HepG2 (cell line): Measurements from ENCODE around the gene AAR2.

ENCODE experiments used
- FOXJ3 ChIP-seq: sonication (generic); formaldehyde crosslinking; IDR thresholded peaks from 2 replicates; pipeline ENCODE4 v1.4.0; 2020; ENCODE audit warnings: missing genetic modification reagents, mild to moderate bottlenecking, borderline replicate concordance
- NFE2 ChIP-seq: sonication (generic); formaldehyde crosslinking; IDR thresholded peaks from 2 replicates; pipeline ENCODE4 v1.4.0; 2020; ENCODE audit warnings: missing genetic modification reagents
- ZNF24 ChIP-seq: fragments of 450-650 bp; IDR thresholded peaks from 2 replicates; pipeline ENCODE4 v1.6.1; 2017; ENCODE audit warnings: antibody characterized with exemption, mild to moderate bottlenecking
- ZNF576 ChIP-seq: sonication (generic); formaldehyde crosslinking; IDR thresholded peaks from 2 replicates; pipeline ENCODE4 v1.4.0; 2020; ENCODE audit warnings: mild to moderate bottlenecking, missing genetic modification reagents
- TF ChIP-seq, protein P1 (sequence below): sonication (generic); formaldehyde crosslinking; IDR thresholded peaks from 2 replicates; pipeline ENCODE4 v1.8.0; 2022; ENCODE audit warnings: mild to moderate bottlenecking, missing genetic modification reagents, borderline replicate concordance

- TF ChIP-seq FOXJ3 (CRISPR knock-in tag) (no peak), ZNF576 (CRISPR knock-in tag) (no peak), ZNF24 (no peak), NFE2 (no peak)
- TF ChIP-seq, protein P1, sequence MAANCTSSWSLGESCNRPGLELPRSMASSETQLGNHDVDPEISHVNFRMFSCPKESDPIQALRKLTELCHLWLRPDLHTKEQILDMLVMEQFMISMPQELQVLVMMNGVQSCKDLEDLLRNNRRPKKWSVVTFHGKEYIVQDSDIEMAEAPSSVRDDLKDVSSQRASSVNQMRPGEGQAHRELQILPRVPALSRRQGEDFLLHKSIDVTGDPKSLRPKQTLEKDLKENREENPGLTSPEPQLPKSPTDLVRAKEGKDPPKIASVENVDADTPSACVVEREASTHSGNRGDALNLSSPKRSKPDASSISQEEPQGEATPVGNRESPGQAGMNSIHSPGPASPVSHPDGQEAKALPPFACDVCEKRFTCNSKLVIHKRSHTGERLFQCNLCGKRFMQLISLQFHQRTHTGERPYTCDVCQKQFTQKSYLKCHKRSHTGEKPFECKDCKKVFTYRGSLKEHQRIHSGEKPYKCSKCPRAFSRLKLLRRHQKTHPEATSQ (CRISPR knock-in tag): no peak
Observed at GRCh38 chr20:36260316-36260715, 24.0 kb downstream of the AAR2 start.
